Keratinocyte (primary cell): ENCODE data around the gene FAM3C. TPM values are rescaled to one million over a fixed set of nuclear protein-coding genes. Genes with fewer than 3 reads are reported as not detected.
"Not testable (repeated sequence)": the region's sequence is repeated elsewhere in the genome, so short reads cannot be mapped to it uniquely, and the experiment has no call there.

Experiments
- DNase-seq: peaks from one replicate; pipeline ENCODE4 v3.0.0-alpha.2; 2011; ENCODE audit warnings: low read depth, missing footprints, low spot score
- FAIRE-seq: peaks from 2 replicates; lab custom pipeline; 2011; peaks lifted over from hg19 to GRCh38; lab: Jason Lieb, UNC
- H2AFZ ChIP-seq: 2 replicates; pipeline ENCODE4 v1.6.0; 2012; ENCODE audit warnings: low read length, control low read depth, inconsistent platforms; ENCODE audit not compliant: control insufficient read depth
- H3K27ac ChIP-seq: 2 replicates; pipeline ENCODE4 v1.5.1; 2011; ENCODE audit warnings: low read length; ENCODE audit not compliant: control insufficient read depth, insufficient read depth
- H3K27me3 ChIP-seq: 3 replicates; pipeline ENCODE4 v1.6.0; 2011; ENCODE audit warnings: low read length; ENCODE audit not compliant: control insufficient read depth, insufficient read depth; ENCODE audit errors: extremely low read depth
- H3K36me3 ChIP-seq, 2 experiments: 2 replicates in 1 of 2; 3 replicates in 1 of 2; pipeline ENCODE4 v1.5.1; 2011; ENCODE audit warnings: low read length in 2 of 2, mild to moderate bottlenecking in 1 of 2; ENCODE audit not compliant: control insufficient read depth in 2 of 2, insufficient read depth in 2 of 2; ENCODE audit errors: extremely low read depth in 1 of 2
- H3K4me1 ChIP-seq: 3 replicates; pipeline ENCODE4 v1.5.1; 2011; ENCODE audit warnings: low read length; ENCODE audit not compliant: control insufficient read depth, insufficient read depth; ENCODE audit errors: extremely low read depth
- H3K4me2 ChIP-seq: 3 replicates; pipeline ENCODE4 v1.6.0; 2011; ENCODE audit warnings: low read depth, low read length; ENCODE audit not compliant: control insufficient read depth, insufficient read depth; ENCODE audit errors: extremely low read depth
- H3K4me3 ChIP-seq, 3 experiments: fragments of 200-600 bp in 1 of 3; sonication (generic) in 1 of 3; 2 replicates in 2 of 3; 3 replicates in 1 of 3; pipeline ENCODE4 v1.5.1; 2011 to 2016; ENCODE audit warnings: low read length in 3 of 3, mild to moderate bottlenecking in 3 of 3, control low read depth in 2 of 3, inconsistent platforms in 1 of 3, low read depth in 1 of 3, mixed read lengths in 1 of 3, mixed run types in 1 of 3, moderate library complexity in 1 of 3; ENCODE audit not compliant: control insufficient read depth in 2 of 3, insufficient read depth in 2 of 3; ENCODE audit errors: extremely low read depth in 1 of 3
- H3K79me2 ChIP-seq: 2 replicates; pipeline ENCODE4 v1.6.0; 2012; ENCODE audit warnings: low read length; ENCODE audit not compliant: control insufficient read depth, insufficient read depth
- H3K9ac ChIP-seq: 3 replicates; pipeline ENCODE4 v1.6.0; 2011; ENCODE audit warnings: low read length; ENCODE audit not compliant: control insufficient read depth, insufficient read depth; ENCODE audit errors: extremely low read depth
- H3K9me1 ChIP-seq: 3 replicates; pipeline ENCODE4 v1.6.0; 2011; ENCODE audit warnings: low read length; ENCODE audit not compliant: control insufficient read depth, insufficient read depth; ENCODE audit errors: extremely low read depth
- H3K9me3 ChIP-seq: 2 replicates; pipeline ENCODE4 v1.5.1; 2012; ENCODE audit warnings: low read depth, low read length; ENCODE audit not compliant: control insufficient read depth
- H4K20me1 ChIP-seq: 3 replicates; pipeline ENCODE4 v1.6.0; 2011; ENCODE audit warnings: low read length; ENCODE audit not compliant: control insufficient read depth, insufficient read depth; ENCODE audit errors: extremely low read depth
- EZH2 ChIP-seq: IDR thresholded peaks from one replicate; pipeline ENCODE4 v1.6.1; 2012; ENCODE audit warnings: inconsistent platforms, mild to moderate bottlenecking, low read length, moderate library complexity
- dilution Hi-C: fragments of 300-500 bp; cut with MboI; formaldehyde crosslinking; loops from one replicate; pipeline ENCODE4 v1.7.0; 2020; ENCODE audit warnings: low sequenced_read_pairs; ENCODE audit not compliant: extremely low pct_ligation_motif_present
- polyA plus RNA-seq, 5 experiments: library from polyadenylated mRNA; depleted of rRNA in 3 of 5; stranded (reverse) in 3 of 5; stranded (forward) in 1 of 5; unstranded in 1 of 5; fragments of >200 nt; gene quantifications; 1 replicate in 1 of 5; 2 replicates in 3 of 5; 3 replicates in 1 of 5; pipeline versions ENCODE4 v1.2.1 to v1.2.3, GENCODE V29; 2011 to 2012; ENCODE audit warnings: missing spikeins in 2 of 5, low read depth in 1 of 5, low replicate concordance in 1 of 5
- TF ChIP-seq, protein P1 (sequence below), 3 experiments: IDR thresholded peaks in 1 of 3; conservative IDR thresholded peaks in 1 of 3; optimal IDR thresholded peaks in 1 of 3; 2 replicates in 2 of 3; 3 replicates in 1 of 3; pipeline versions ENCODE3 to v1.5.1; 2011; ENCODE audit warnings: low read length in 3 of 3, mild to moderate bottlenecking in 3 of 3, moderate library complexity in 2 of 3, control low read depth in 1 of 3, inconsistent platforms in 1 of 3; ENCODE audit not compliant: insufficient read depth in 2 of 3; ENCODE audit errors: extremely low read depth in 1 of 3

Gene FAM3C
- polyA plus RNA-seq, 1 donor (not counting 4 experiments of a cell fraction or from before 2014, with no cell fraction given): 93.5 TPM

DNA sequence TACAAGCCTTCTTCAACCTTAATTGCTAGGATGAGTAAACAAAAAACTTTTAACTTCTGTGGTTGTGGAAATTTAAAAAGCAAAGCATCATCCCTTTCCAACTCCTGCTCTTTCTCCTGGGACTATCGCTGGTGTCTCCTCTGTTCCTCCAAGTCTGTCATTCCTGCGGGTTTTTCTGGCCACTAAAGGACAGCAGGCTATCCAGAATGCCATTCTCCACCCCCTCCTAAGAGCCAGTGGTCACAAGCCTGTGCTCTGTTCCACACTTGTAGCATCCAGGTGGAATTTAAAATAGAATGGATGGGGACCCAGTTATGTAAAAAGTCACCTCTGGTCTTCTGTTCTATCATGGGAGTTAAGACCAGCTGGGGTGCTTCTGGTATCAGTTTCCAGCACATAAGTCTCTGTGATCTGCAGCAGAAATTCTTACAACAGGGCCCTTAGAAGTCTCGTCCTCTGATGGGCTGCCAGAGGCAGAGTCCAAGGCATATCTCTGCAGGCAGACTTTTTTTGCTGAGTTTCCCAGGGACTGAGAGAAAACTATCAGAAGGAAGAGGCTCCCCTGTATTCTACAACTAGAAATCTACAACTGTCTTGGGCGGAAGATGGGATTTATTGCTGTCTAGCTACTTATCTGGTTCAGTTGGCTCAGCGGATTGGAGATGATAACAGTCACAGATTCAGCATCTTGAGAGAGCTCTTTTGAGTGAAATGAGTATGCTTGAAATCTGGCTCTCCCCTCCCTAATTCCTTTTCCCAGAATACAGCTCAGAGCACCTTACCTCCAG, 72.4 kb downstream of the FAM3C start:
- dilution Hi-C loops: no loop called here
- Histone ChIP-seq H3K27me3 (peaks cover 11% of the 10 kb centered on the region), H3K4me3 (no peak overlapping the region), H3K79me2 (no peaks in the 10 kb centered on the region), H3K4me1 (no peaks in the 10 kb centered on the region), H3K9ac (no peak overlapping the region), H2AFZ (no peak overlapping the region), H3K9me1 (no peaks in the 10 kb centered on the region), H3K27ac (no peak overlapping the region), H3K36me3 (no peaks in the 10 kb centered on the region), H4K20me1 (peaks cover 4% of the 10 kb centered on the region), H3K9me3 (no peaks in the 10 kb centered on the region), H3K4me2 (no peak overlapping the region)
- TF ChIP-seq, protein P1, sequence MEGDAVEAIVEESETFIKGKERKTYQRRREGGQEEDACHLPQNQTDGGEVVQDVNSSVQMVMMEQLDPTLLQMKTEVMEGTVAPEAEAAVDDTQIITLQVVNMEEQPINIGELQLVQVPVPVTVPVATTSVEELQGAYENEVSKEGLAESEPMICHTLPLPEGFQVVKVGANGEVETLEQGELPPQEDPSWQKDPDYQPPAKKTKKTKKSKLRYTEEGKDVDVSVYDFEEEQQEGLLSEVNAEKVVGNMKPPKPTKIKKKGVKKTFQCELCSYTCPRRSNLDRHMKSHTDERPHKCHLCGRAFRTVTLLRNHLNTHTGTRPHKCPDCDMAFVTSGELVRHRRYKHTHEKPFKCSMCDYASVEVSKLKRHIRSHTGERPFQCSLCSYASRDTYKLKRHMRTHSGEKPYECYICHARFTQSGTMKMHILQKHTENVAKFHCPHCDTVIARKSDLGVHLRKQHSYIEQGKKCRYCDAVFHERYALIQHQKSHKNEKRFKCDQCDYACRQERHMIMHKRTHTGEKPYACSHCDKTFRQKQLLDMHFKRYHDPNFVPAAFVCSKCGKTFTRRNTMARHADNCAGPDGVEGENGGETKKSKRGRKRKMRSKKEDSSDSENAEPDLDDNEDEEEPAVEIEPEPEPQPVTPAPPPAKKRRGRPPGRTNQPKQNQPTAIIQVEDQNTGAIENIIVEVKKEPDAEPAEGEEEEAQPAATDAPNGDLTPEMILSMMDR (optimal IDR thresholded peaks at IDR 0.05 in 1 of 3, IDR thresholded peaks at IDR 0.05 in 1 of 3, conservative IDR thresholded peaks at IDR 0.05 in 1 of 3; ENCODE audit: extremely low read depth in 1 of 3, insufficient read depth in 2 of 3, low read length in 3 of 3): no peak
- TF ChIP-seq EZH2: no peak
- FAIRE-seq: no peak
- DNase-seq: no peak

DNA sequence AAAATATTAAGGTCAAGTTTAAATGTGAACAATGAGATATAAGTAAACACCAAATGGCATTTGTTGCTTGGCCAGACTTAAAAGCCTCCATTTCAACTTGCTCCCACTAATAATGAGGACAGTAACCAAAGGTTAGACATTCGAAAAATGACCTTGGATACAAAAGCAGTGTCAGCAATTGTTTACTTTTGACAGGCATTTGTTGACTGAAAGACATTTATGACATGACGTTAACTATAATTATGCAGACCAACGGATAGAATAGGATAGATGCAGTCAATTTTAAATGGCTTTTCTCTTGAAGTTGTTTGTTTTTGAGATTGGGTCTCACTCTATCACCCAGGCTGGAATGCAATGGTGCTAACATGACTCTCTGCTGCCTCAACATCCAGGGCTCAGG, 73.6 kb downstream of the FAM3C start:
- no peaks in the 10 kb centered on the region for H3K4me1 ChIP-seq
- no peaks in the 10 kb centered on the region for H3K27me3 ChIP-seq
- no peaks in the 10 kb centered on the region for H3K9me1 ChIP-seq
- H4K20me1 ChIP-seq: no peaks in the 10 kb centered on the region
- DNase-seq (no peak), FAIRE-seq (no peak)
- H3K36me3 ChIP-seq: no peaks in the 10 kb centered on the region
- no peaks in the 10 kb centered on the region for H3K79me2 ChIP-seq
- H3K9me3 ChIP-seq: no peaks in the 10 kb centered on the region
- dilution Hi-C loops: no loop called here
- H3K4me3 ChIP-seq: no peak overlapping the region
- H3K9ac ChIP-seq: no peak overlapping the region
- H3K27ac ChIP-seq: no peak overlapping the region
- TF ChIP-seq EZH2: no peak
- TF ChIP-seq, protein P1 (optimal IDR thresholded peaks at IDR 0.05 in 1 of 3, IDR thresholded peaks at IDR 0.05 in 1 of 3, conservative IDR thresholded peaks at IDR 0.05 in 1 of 3; ENCODE audit: extremely low read depth in 1 of 3, insufficient read depth in 2 of 3, low read length in 3 of 3): no peak
- no peak overlapping the region for H2AFZ ChIP-seq
- H3K4me2 ChIP-seq: no peak overlapping the region

DNA sequence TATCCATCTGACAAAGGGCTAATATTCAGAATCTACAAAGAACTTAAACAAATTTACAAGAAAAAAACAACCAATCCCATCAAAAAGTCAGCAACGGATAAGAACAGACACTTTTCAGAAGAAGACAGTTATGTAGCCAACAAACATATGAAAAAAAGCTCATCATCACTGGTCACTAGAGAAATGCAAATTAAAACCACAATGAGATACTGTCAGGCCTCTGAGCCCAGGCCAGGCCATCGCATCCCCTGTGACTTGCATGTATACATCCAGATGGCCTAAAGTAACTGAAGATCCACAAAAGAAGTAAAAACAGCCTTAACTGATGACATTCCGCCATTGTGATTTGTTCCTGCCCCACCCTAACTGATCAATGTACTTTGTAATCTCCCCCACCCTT, 80.9 kb downstream of the FAM3C start:
- dilution Hi-C loops, H4K20me1 ChIP-seq, H3K9ac ChIP-seq, H3K9me3 ChIP-seq, H3K27ac ChIP-seq, H3K27me3 ChIP-seq, H2AFZ ChIP-seq, DNase-seq, H3K4me3 ChIP-seq, FAIRE-seq, H3K4me2 ChIP-seq, H3K79me2 ChIP-seq, H3K9me1 ChIP-seq, H3K36me3 ChIP-seq: not testable (repeated sequence)
- H3K4me1 ChIP-seq: peaks cover 21% of the 10 kb centered on the region
